OCI-LY3 (cell line): ENCODE measurements around the gene PPP2R5C.

ENCODE experiments used
- H2AFZ ChIP-seq: fragments of 200-600, 300-600 bp; shearing (Covaris generic); 2 replicates; pipeline ENCODE4 v1.6.0; 2014; ENCODE audit warnings: antibody characterized with exemption, low read depth, low read length
- H3K27ac ChIP-seq: fragments of 200-600, 300-600 bp; sonication (generic); 2 replicates; pipeline ENCODE4 v1.5.1; 2014; ENCODE audit warnings: mild to moderate bottlenecking, low read length, moderate library complexity, mixed read lengths
- H3K27me3 ChIP-seq: fragments of 200-600, 300-600 bp; sonication (generic); 2 replicates; pipeline ENCODE4 v1.6.1; 2014; ENCODE audit warnings: low read depth, low read length, mixed read lengths
- H3K36me3 ChIP-seq: fragments of 200-600, 300-600 bp; sonication (generic); replicated peaks from 2 replicates; pipeline ENCODE3; 2014; ENCODE audit warnings: low read depth, low read length, mixed read lengths
- H3K4me1 ChIP-seq: fragments of 300-600, 200-600 bp; sonication (generic); 2 replicates; pipeline ENCODE4 v1.6.1; 2014; ENCODE audit warnings: low read length, mixed read lengths
- H3K4me2 ChIP-seq: fragments of 200-600, 300-600 bp; sonication (generic); 2 replicates; pipeline ENCODE4 v1.6.1; 2014; ENCODE audit warnings: low read length, mixed read lengths
- H3K4me3 ChIP-seq: fragments of 300-600, 200-600 bp; sonication (generic); 2 replicates; pipeline ENCODE4 v1.5.1; 2014; ENCODE audit warnings: antibody characterized with exemption, mild to moderate bottlenecking, low read length, moderate library complexity
- H3K79me2 ChIP-seq: fragments of 300-600, 200-600 bp; shearing (Covaris generic); 2 replicates; pipeline ENCODE4 v1.6.1; 2014; ENCODE audit warnings: mild to moderate bottlenecking, low read length, mixed read lengths
- H3K9ac ChIP-seq: fragments of 300-600, 200-600 bp; shearing (Covaris generic); 2 replicates; pipeline ENCODE4 v1.6.0; 2014; ENCODE audit warnings: mild to moderate bottlenecking, low read length, moderate library complexity
- H3K9me3 ChIP-seq: fragments of 200-600, 300-600 bp; shearing (Covaris generic); 2 replicates; pipeline ENCODE4 v1.6.1; 2014; ENCODE audit warnings: low read length, mixed read lengths; ENCODE audit not compliant: insufficient read depth
- H4K20me1 ChIP-seq: fragments of 200-600, 300-600 bp; sonication (generic); 2 replicates; pipeline ENCODE4 v1.6.1; 2016; ENCODE audit warnings: low read length, mixed read lengths; ENCODE audit not compliant: insufficient read depth
- EZH2phosphoT487 ChIP-seq: fragments of 200-600 bp; shearing (Covaris generic); IDR thresholded peaks from 2 replicates; pipeline ENCODE4 v1.6.1; 2018; ENCODE audit warnings: antibody characterized with exemption, mixed run types, low read depth
- TF ChIP-seq, protein P1 (sequence below): fragments of 200-600, 300-600 bp; sonication (generic); IDR thresholded peaks from 2 replicates; pipeline ENCODE4 v1.5.1; 2014; ENCODE audit warnings: antibody characterized with exemption, low read length, low read depth

The PPP2R5C gene

DNA sequence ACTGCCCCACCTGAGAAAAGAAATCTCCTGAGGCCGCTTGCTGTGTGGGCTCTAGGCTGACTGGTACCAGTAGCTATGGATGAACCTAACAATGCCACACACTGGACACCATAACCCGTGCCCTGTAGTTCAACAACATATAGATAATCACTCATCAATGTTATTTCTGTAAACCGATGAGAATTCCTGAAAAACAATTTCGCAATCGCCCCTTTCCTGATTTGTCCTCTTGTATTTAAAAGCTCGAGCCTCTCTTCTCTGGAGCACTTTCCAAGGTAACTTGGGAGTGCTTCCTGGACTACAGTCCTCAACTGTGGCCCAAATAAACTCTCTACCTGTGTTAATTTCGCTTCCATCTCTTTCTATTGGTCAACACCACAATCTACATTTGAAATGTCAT is 26.1 kb upstream of the PPP2R5C start:
- Histone ChIP-seq H3K4me3 (no peak overlapping the region), H3K4me1 (peaks cover 15% of the 10 kb centered on the region)

DNA sequence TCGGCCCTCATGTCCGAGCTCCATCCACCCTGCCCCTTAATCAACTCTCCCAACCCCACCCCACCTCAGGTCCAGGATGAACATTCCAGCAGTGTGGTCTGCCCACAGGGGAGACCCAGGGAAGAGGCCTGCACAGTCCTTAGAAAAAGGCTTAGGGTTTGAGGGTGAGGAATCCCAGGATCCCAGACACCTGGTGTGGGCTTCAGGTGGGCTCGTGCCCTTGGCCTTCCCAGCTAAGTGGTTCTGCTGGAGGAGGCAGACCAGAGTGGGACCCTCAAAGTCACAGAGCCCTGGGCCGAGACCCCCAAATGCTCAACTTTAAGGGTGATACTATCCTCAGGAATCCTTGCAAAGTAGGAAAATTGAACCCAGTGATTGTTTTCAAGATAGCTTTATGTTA is 25.4 kb upstream of the PPP2R5C start:
- Histone ChIP-seq H3K79me2 (no peaks in the 10 kb centered on the region), H3K4me3 (no peak overlapping the region), H3K9me3 (0 out of 2 replicates have a peak, but pooled peaks cover 5% of the 10 kb centered on the region), H3K9ac (no peak overlapping the region), H4K20me1 (no peaks in the 10 kb centered on the region), H2AFZ (no peak overlapping the region), H3K27ac (no peak overlapping the region), H3K27me3 (no peaks in the 10 kb centered on the region), H3K36me3 (no peaks in the 10 kb centered on the region), H3K4me2 (no peak overlapping the region), H3K4me1 (peaks cover 11% of the 10 kb centered on the region)
- TF ChIP-seq EZH2phosphoT487: no peak
- TF ChIP-seq, protein P1, sequence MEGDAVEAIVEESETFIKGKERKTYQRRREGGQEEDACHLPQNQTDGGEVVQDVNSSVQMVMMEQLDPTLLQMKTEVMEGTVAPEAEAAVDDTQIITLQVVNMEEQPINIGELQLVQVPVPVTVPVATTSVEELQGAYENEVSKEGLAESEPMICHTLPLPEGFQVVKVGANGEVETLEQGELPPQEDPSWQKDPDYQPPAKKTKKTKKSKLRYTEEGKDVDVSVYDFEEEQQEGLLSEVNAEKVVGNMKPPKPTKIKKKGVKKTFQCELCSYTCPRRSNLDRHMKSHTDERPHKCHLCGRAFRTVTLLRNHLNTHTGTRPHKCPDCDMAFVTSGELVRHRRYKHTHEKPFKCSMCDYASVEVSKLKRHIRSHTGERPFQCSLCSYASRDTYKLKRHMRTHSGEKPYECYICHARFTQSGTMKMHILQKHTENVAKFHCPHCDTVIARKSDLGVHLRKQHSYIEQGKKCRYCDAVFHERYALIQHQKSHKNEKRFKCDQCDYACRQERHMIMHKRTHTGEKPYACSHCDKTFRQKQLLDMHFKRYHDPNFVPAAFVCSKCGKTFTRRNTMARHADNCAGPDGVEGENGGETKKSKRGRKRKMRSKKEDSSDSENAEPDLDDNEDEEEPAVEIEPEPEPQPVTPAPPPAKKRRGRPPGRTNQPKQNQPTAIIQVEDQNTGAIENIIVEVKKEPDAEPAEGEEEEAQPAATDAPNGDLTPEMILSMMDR: no peak

More for the DNA sequence above, 26.1 kb upstream of the PPP2R5C start:
- no peaks in the 10 kb centered on the region for H4K20me1 ChIP-seq
- H3K27me3 ChIP-seq: no peaks in the 10 kb centered on the region
- H3K79me2 ChIP-seq: no peaks in the 10 kb centered on the region
- TF ChIP-seq, protein P1: no peak
- TF ChIP-seq EZH2phosphoT487: no peak
- no peak overlapping the region for H2AFZ ChIP-seq
- no peak overlapping the region for H3K4me2 ChIP-seq
- H3K9me3 ChIP-seq: 0 out of 2 replicates have a peak, but pooled peaks cover 5% of the 10 kb centered on the region
- no peak overlapping the region for H3K9ac ChIP-seq
- H3K36me3 ChIP-seq: no peaks in the 10 kb centered on the region
- no peak overlapping the region for H3K27ac ChIP-seq

DNA sequence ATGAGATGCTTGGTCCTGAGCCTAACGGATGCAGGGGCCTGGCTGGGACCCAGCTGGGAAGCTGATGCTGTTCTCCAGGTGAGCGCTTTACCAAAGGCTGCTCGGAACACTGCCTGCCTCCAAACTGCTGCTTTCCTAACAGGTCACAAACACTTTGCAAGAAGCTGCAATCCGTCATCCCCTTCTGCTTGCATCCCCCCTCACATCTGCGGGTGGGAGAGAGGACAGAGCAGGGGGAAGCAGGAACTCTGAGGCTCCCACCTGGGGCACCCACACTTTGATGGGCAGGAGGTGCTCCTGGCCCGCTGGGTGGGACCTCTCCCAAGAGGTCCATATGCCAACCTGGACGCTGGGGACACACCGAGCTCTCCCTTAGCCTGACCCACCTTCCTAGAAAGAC is 24.9 kb upstream of the PPP2R5C start:
- H3K9ac ChIP-seq: no peak overlapping the region
- H3K36me3 ChIP-seq: no peaks in the 10 kb centered on the region
- no peaks in the 10 kb centered on the region for H4K20me1 ChIP-seq
- H3K4me2 ChIP-seq: no peak overlapping the region
- TF ChIP-seq, protein P1: no peak
- no peak for TF ChIP-seq EZH2phosphoT487
- peaks cover 6% of the 10 kb centered on the region for H3K4me1 ChIP-seq
- H2AFZ ChIP-seq: no peak overlapping the region
- H3K9me3 ChIP-seq: 0 out of 2 replicates have a peak, but pooled peaks cover 5% of the 10 kb centered on the region
- H3K27ac ChIP-seq: no peak overlapping the region
- H3K27me3 ChIP-seq: no peaks in the 10 kb centered on the region
- H3K4me3 ChIP-seq: no peak overlapping the region
- no peaks in the 10 kb centered on the region for H3K79me2 ChIP-seq

DNA sequence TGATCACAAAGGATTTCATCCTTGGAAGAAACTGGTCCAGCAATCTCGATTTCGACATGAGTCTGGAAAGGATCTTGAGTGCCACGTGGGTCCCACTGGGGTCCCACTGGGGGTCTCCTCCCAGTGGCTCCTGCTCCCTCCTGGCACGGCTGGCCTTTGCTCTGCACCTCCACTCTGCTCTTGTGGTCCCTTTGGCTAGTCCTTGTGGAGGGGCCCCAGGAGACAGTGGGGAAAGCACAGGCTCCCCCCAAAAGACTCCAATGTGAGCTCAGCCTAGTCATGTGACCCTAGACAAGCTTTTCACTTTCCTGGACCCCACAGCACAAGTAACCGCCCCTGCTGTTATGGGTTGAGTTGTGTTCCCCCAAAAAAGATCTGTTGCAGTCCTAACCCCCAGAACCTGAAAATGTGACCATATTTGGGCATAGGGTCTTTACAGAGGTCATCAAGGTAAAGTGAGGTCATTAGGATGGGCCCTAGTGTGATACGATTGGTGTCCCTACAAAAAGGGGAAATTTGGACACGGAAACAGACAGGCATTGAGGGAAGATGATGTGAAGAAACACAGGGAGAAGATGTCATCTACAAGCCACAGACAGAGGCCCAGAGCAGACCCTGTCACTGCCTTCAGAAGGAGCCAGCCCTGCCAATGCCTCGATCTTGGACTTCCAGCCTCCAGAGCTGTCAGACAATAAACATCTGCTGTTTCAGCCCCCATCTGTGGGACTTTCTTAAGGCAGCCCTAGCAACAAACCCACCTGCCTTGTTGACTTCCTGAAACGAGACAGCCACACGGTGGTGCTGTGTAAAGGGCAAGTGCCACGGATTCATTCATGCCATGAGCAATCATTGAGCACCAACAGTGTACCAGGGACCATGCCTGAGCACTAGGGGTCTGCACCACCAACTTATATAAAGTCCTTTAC is 23.8 kb upstream of the PPP2R5C start:
- H3K4me1 ChIP-seq: no peaks in the 10 kb centered on the region

More for the DNA sequence above, 23.8 kb upstream of the PPP2R5C start:
- Histone ChIP-seq H3K4me3 (no peak overlapping the region), H2AFZ (no peak overlapping the region), H3K9me3 (0 out of 2 replicates have a peak, but pooled peaks cover 5% of the 10 kb centered on the region), H3K4me2 (no peak overlapping the region), H3K36me3 (no peaks in the 10 kb centered on the region), H3K27ac (no peak overlapping the region), H3K9ac (no peak overlapping the region), H3K27me3 (no peaks in the 10 kb centered on the region), H3K79me2 (no peaks in the 10 kb centered on the region), H4K20me1 (no peaks in the 10 kb centered on the region)
- TF ChIP-seq EZH2phosphoT487: no peak
- TF ChIP-seq, protein P1: peak; percentile 41
